ENCODE measurements around the gene APPBP2. TPM values are rescaled to one million over a fixed set of nuclear protein-coding genes. Genes with fewer than 3 reads are reported as not detected.

APPBP2 gene
- total and polyA plus RNA-seq, 9 donors = 14.4 to 72.1 (median 53.1) TPM

DNA sequence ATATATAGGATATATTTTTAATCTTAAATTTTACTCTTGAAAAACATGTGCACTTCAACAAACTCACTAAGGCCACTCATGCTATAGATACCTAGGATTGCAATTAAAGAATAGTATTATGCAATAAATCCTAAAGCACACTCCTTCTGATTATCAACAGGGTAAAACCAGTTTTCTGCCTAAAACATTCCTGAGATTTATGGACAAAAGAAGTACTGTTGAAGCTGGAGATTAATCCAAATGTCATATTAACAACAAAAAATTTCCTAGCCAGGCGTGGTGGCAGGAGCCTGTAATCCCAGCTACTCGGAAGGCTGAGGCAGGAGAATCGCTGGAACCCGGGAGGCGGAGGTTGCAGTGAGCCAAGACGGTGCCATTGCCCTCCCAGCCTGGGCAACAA is 82.3 kb downstream of the APPBP2 start:
- 83 to 91% (median 87%) methylated on average over 6 of the region's 6 CpGs for WGBS, 3 donors
- DNase-seq = no peak
- Histone ChIP-seq H3K36me3 (no peaks in the 10 kb centered on the region), H3K27ac (no peak overlapping the region), H3K4me1 (ENCODE audit: insufficient read depth) (peaks cover 2% of the 10 kb centered on the region), H3K9me3 (no peaks in the 10 kb centered on the region), H3K4me3 (no peak overlapping the region), H3K27me3 (no peaks in the 10 kb centered on the region)
- intact Hi-C loops (cut with DNase I) = no loop called here
- TF ChIP-seq, protein P1, sequence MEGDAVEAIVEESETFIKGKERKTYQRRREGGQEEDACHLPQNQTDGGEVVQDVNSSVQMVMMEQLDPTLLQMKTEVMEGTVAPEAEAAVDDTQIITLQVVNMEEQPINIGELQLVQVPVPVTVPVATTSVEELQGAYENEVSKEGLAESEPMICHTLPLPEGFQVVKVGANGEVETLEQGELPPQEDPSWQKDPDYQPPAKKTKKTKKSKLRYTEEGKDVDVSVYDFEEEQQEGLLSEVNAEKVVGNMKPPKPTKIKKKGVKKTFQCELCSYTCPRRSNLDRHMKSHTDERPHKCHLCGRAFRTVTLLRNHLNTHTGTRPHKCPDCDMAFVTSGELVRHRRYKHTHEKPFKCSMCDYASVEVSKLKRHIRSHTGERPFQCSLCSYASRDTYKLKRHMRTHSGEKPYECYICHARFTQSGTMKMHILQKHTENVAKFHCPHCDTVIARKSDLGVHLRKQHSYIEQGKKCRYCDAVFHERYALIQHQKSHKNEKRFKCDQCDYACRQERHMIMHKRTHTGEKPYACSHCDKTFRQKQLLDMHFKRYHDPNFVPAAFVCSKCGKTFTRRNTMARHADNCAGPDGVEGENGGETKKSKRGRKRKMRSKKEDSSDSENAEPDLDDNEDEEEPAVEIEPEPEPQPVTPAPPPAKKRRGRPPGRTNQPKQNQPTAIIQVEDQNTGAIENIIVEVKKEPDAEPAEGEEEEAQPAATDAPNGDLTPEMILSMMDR (IDR thresholded peaks at IDR 0.05) = no peak
- no peak for TF ChIP-seq EP300 (IDR thresholded peaks at IDR 0.05)
- no peak for TF ChIP-seq POLR2A (IDR thresholded peaks at IDR 0.05)

DNA sequence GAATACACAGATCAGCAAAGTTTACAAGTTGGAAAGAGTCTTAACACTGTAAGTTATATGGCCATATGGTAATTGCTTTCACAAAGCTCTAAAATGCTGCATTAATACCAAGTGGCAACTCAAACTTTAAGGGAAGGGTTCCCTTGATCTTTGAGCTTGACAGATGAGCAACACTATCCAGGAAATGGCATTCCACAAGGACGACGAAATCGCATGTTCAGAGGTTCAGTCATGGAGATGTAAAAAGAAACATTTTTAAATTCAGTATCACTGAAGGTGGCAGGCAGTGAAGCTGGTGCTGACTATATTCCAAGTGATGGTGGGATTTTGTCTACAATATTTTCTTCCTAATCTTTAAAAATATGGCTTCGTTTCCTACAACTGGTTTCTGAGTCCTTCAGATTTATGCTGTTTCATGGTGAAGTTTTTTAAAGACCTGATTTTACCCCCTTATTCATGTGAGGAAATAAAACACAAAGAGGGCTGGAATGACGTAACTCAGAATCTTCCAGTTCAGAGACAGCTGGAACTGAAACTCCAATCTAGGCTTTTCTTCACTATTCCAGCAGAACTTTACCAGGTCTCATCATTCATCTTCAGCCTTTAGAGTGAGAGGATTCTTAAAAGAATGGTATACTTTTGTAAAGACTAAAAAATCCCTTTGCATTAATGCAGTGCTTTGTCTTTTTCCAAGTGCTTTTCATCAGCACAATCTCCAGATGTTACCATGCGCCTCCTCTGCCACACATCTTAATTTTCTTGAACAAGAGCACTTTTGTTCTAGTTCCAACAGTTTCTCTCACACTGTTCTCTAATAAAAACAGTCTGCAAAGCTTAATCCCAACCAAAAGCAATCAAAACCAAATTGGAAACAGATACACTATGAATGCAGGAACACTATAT is 83.5 kb downstream of the APPBP2 start:
- H3K27me3 ChIP-seq = no peaks in the 10 kb centered on the region
- intact Hi-C loops (cut with DNase I) = no loop called here
- H3K4me1 ChIP-seq (ENCODE audit: insufficient read depth) = peaks cover 2% of the 10 kb centered on the region
- 52 to 58% (median 56%) methylated on average over 6 of the region's 6 CpGs for WGBS, 3 donors
- no peak overlapping the region for H3K27ac ChIP-seq
- no peak for DNase-seq
- H3K36me3 ChIP-seq = no peaks in the 10 kb centered on the region
- no peaks in the 10 kb centered on the region for H3K9me3 ChIP-seq
- TF ChIP-seq, protein P1 (IDR thresholded peaks at IDR 0.05) = no peak
- TF ChIP-seq POLR2A (IDR thresholded peaks at IDR 0.05) (no peak), EP300 (IDR thresholded peaks at IDR 0.05) (no peak)
- H3K4me3 ChIP-seq = no peak overlapping the region

DNA sequence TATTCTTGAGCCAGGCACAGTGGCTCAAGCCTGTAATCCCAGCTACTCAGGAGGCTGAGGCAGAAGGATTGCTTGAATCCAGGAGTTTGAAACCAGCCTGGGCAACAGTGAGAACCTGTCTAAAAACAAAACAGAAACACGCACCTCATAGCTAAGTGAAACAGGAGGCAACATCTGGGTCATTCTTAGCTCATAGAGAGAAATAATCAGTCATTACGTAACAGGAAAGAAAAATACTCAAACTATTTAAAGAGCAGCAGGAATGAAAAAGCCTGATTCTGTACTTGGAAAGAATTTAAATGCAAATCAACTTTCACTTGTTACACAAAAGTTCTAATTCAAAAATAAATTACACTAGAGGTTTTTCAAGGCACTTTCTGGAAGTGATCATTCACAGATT is 86.5 kb downstream of the APPBP2 start:
- intact Hi-C loops (cut with DNase I) = loop anchor here in 1 of 4 donors (10.0 kb wide), 1 partner anchor 335 kb away; no protein-coding TSS in a partner anchor
- Histone ChIP-seq H3K27ac (no peak overlapping the region), H3K36me3 (no peaks in the 10 kb centered on the region), H3K9me3 (no peaks in the 10 kb centered on the region), H3K4me1 (ENCODE audit: insufficient read depth) (peaks cover 4% of the 10 kb centered on the region), H3K4me3 (no peak overlapping the region), H3K27me3 (no peaks in the 10 kb centered on the region)
- TF ChIP-seq, protein P1 (IDR thresholded peaks at IDR 0.05) = no peak
- TF ChIP-seq POLR2A (IDR thresholded peaks at IDR 0.05) (no peak), EP300 (IDR thresholded peaks at IDR 0.05) (no peak)
- WGBS, 3 donors = 0 to 4% (median 2%) methylated on average over 2 of the region's 2 CpGs
- DNase-seq = no peak

DNA sequence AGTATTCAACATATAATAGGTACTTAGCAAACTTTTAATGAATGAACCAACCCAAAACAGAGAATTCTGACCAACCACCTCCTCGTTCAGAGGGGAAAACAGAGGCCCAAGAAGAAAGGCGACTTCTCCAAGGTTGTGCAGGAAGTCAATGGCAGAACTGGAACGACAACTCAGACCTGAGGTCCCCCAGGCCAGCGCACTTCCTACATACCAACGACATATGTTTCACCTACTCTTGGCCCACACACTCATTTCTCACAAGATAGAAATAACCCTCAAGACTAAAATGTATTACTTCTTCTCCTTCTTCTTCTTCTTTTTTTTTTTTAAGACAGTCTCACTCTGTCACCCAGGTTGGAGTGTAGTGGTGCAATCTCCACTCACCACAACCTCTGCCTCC is 89.4 kb downstream of the APPBP2 start:
- H3K27me3 ChIP-seq = no peaks in the 10 kb centered on the region
- H3K36me3 ChIP-seq = no peaks in the 10 kb centered on the region
- no peak for DNase-seq
- H3K27ac ChIP-seq = no peak overlapping the region
- H3K4me1 ChIP-seq (ENCODE audit: insufficient read depth) = peaks cover 4% of the 10 kb centered on the region
- H3K4me3 ChIP-seq = no peak overlapping the region
- intact Hi-C loops (cut with DNase I) = loop anchor here in 1 of 4 donors (10.0 kb wide), 1 partner anchor 332 kb away; no protein-coding TSS in a partner anchor
- TF ChIP-seq, protein P1 (IDR thresholded peaks at IDR 0.05) = no peak
- TF ChIP-seq EP300 (IDR thresholded peaks at IDR 0.05) (no peak), POLR2A (IDR thresholded peaks at IDR 0.05) (no peak)
- H3K9me3 ChIP-seq = no peaks in the 10 kb centered on the region
- 58 to 68% (median 63%) methylated on average over 5 of the region's 5 CpGs for WGBS, 3 donors
